HG02642 (cell line): ENCODE results near the gene GLI2.

Experiments
- ATAC-seq: cut with Tn5 transposase; IDR thresholded peaks from one replicate; pipeline ENCODE4 v1.9.1; 2021; ENCODE audit warnings: mild to moderate bottlenecking; ENCODE audit not compliant: unreplicated experiment, poor library complexity

GLI2 gene

DNA sequence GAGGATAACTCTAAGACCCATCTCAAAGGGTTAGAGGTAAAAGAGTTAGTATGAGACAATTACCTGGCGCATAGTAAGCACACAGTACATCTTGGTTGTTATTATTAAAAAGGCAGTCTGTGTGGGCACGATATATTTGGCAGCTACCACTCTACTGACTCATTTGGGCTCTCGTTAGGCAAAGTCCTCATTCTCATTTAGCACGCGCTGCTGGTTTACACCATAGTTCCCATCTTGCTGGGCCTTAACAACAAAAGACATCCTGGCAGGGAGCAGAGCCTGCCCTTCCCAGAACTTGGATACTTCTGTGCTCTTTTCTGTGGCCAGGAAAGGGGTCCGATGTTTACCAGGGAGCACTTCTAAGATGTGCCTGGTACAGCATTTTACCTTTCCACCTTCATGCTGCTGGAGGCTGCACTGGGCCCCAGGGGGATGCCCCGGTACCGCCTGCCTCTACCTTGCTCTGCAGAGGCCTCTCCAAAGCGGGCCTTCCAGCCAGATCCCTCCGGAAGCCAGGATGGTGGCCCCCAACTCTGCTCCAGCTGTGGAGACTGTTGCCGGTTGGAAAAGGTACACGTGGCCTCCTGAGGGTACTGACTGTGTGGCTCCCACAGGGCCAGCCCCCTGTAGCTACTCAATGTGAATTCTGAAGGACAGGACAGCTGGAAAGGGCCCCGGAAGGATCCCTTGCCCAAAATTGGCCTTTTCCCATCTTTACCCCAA, 15.0 kb downstream of the GLI2 start:
- ATAC-seq = no peak

- ATAC-seq = no peak
Measured at GRCh38 chr2:120751553-120751952, 15.9 kb downstream of the GLI2 start.

DNA sequence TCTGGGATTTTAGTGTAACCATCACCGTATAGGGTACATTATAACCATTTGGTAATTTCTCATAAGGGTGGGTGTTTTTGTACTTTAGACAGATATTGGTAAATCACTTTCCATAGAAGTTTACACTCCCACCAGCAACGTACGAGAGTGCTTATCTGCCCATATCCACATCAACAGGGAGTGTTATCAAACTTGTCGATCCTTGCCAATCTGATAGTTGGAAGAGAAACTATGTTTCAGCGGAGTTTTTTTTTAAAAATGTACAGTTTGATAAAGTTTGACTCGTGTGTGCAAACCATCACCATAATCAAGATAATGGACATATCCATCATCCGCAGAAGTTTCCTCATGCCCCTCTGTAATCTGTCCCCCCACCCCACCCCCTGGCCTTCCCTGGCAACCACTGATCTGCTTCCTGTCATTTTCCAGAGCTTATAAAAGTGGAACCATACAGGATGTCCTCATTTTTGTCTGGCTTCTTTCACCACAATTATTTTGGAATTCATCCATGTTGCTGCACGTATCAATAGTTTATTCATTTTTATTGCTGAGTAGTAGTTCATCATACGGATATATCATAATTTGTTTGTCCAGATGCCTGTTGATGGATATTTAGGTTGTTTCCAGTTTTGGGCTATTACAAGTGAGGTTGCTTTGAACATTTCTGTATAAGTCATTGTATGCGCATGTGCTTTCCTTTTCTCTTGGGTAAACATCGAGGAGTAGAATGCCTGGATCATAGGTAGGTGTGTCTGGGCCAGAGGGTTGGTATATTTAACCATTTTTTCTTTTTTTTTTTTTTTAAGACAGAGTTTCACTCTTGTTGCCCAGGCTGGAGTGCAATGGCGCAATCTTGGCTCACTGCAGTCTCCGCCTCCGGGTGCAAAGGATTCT, 18.6 kb downstream of the GLI2 start:
- ATAC-seq = no peak

GRCh38 chr2:120758181-120759144, 22.8 kb downstream of the GLI2 start:
- ATAC-seq = no peak

DNA sequence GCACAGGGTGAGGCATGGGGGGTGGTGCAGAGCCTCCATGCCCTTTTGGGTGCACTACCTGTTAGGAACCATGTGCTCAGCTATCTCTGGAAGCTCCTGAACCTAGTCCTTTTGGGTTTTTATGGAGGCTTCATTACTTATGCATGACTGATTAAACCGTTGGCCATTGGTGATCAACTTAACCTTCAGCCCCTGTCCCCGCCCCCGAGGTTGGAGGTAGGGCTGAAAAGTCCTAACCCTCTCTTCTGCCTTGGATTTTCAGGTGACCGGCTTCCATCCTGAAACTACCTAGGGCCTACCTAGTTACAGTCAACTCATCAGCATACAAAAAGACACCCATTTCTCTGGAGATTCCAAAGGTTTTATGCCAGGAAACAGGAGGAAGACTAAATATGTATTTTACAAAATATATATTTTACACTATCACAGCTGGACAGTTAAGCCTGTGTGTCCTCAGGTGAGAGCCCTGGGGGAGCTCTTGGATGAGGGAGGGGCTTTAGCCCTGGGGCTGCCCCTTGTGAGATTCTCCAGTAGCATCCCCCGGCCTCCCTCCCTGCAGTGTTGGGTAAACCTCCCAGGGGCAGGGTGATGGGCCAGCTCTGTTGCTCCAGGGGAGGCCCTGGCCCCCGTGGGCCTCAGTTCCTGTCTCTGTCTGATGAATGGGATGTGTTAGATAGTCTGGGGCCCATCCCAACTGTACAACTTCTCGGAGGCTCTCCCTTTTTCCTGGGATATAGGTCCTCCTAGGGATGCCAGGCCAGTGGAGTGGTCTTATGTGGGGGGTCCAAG, 24.1 kb downstream of the GLI2 start:
- no peak for ATAC-seq

- ATAC-seq = no peak
Measured at GRCh38 chr2:120760446-120761135, 24.9 kb downstream of the GLI2 start.

GRCh38 chr2:120761164-120761861, 25.6 kb downstream of the GLI2 start:
- ATAC-seq = no peak

DNA sequence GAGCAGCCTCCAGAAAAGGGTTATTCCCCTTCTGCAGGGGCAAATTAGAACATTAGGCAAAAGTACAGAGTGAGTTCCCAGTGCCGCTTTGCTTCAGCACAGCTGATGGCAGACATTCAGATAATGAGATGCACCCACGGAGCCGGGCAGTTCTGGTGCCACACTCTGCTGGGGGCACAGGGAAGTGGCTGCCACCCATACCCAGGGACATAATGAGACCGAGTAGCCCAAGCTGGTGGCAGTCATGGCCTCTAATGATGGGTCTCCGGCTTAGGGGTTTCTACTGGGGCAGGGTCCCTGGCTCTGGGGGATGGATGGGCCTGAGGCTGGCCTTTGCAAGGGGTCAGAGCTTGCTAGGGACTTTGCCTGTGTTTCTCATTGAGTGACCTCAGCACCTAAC, 26.2 kb downstream of the GLI2 start:
- ATAC-seq = no peak

GRCh38 chr2:120762341-120763061, 26.8 kb downstream of the GLI2 start:
- ATAC-seq = no peak

GRCh38 chr2:120763508-120763907, 27.8 kb downstream of the GLI2 start:
- no peak for ATAC-seq

DNA sequence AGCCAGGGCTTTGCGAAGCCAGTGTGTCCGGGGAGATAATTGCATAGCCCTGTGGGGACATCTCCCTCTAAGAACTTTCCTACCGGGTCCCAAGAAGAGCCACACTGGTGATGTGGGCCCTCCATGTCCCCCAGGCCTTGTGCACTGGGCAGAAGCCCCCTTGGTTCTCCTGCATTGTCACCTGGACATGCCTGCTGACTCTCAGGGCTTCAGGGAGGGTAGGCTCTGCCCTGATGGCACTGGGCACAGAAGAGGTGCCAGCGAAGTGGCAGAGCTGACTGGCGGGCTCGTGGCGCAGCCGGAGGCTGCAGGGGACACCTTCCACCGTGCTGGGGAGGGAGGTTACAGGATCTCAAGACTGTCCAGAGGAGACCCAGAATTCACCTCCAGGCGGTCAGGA, 28.3 kb downstream of the GLI2 start:
- ATAC-seq = no peak

- no peak for ATAC-seq
Measured at GRCh38 chr2:120764492-120764891, 28.8 kb downstream of the GLI2 start.

DNA sequence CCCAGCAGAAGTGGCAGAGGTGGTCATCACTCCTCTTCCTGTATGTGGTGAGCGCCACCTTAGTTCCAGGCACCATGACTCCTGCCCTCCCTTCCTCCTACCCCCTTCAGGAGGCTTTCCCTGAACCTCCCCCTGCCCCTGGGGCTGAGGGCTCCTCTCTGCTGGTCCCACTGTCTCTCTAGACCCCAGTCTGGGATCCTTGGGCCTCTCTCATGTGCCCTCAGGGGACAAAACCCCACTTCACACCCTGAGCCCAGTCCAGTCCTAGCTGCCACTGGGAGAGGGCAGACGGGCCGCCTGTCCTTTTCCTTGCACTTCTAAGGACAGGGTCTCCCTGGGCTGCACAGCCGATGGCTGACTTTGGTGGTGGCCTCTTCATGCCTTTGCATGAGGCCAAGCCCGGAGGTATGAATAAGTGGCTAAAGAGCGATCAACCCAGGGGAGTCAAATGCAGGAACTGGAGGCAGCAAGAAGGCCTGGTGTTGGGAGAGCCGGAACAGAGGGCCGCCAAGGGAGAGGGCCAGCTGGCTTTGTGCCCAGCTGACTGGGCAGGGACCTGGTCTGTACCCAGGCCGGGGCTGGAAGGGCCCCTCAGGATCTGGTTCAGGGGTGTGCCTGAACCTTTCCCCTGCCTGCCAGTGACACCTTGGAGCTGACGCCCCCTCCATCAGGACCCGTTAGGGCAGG, 29.5 kb downstream of the GLI2 start:
- no peak for ATAC-seq

DNA sequence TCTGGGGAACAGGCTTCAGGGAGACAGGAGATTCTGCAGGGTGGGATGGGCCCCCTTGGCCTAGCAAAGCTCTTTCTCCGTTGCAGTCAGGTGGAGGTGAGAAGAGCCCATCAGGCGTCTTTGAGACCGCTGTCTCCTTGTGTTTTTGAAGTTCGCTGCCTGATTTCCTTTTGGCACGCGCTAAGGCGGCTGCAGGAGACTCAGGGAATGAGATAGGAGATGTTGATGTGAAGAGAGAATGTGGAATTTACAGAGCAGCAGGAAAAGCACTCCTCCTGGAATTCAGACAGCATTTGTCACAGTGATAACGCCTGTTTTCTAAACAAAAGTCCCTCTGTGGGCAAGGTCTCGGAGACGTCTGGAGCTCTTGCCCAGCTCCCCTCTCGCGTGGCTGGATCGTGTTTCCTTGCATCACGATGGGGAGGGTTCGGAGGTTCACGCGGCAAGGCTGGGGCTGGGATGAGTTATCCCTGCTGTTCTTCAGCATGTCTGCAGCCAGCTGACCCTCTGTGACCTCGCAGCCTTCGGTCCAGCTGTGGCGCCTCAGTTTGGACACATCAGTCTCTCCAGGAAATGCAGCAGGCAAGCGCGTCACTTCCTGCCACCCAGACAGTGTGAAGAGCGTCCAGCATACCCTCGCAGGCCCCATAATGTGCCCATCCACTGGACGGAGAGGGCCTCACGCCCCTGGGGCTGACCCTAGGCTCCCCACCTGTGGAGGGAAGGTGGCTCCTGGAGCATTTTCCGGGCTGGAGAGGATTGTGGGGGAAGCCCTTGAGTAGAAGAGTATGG, 30.2 kb downstream of the GLI2 start:
- ATAC-seq = no peak

GRCh38 chr2:120766470-120767351, 31.0 kb downstream of the GLI2 start:
- ATAC-seq = no peak
